ENCODE data around the gene SIDT2. TPM values are rescaled to one million over a fixed set of nuclear protein-coding genes. Genes with fewer than 3 reads are reported as not detected.
A peak's percentile ranks its signal among the peaks of the same experiment; 100 is the strongest.
"Not testable (repeated sequence)": the region's sequence is repeated elsewhere in the genome, so short reads cannot be mapped to it uniquely, and the experiment has no call there.

SIDT2 gene
- total RNA-seq, 2 experiments from 2014 or later = 21.5 to 26.0 TPM

GRCh38 chr11:117175104-117175503 is 3.4 kb upstream of the SIDT2 start:
- Mint-ChIP-seq H3K36me3 (peaks cover 3% of the 10 kb centered on the region), H3K4me1 (ENCODE audit: low read depth) (peaks cover 21% of the 10 kb centered on the region), H3K4me3 (no peak overlapping the region), H3K27ac (no peak overlapping the region), H3K27me3 (no peaks in the 10 kb centered on the region), H3K9me3 (no peaks in the 10 kb centered on the region)
- no peak for DNase-seq
- CTCF ChIA-PET = no interaction called here
- intact Hi-C loops (cut with micrococcal nuclease) = no loop called here
- POLR2A ChIA-PET = no interaction called here

- H3K36me3 Mint-ChIP-seq = peaks cover 3% of the 10 kb centered on the region
- no peak overlapping the region for H3K27ac Mint-ChIP-seq
- no peaks in the 10 kb centered on the region for H3K9me3 Mint-ChIP-seq
- no peak overlapping the region for H3K4me3 Mint-ChIP-seq
- no peak for DNase-seq
- H3K4me1 Mint-ChIP-seq (ENCODE audit: low read depth) = peaks cover 28% of the 10 kb centered on the region
- ChIA-PET POLR2A (no interaction called here), CTCF (interaction anchor here (1.3 kb wide), 1 partner anchor 385 kb away, joined by 4 read pairs; no protein-coding TSS in a partner anchor)
- H3K27me3 Mint-ChIP-seq = no peaks in the 10 kb centered on the region
- intact Hi-C loops (cut with micrococcal nuclease) = no loop called here
Observed at GRCh38 chr11:117175781-117176180, 2.8 kb upstream of the SIDT2 start.

- intact Hi-C loops (cut with micrococcal nuclease) = no loop called here
- no peaks in the 10 kb centered on the region for H3K9me3 Mint-ChIP-seq
- H3K4me1 Mint-ChIP-seq (ENCODE audit: low read depth) = peaks cover 32% of the 10 kb centered on the region
- peaks cover under 1% of the 10 kb centered on the region for H3K36me3 Mint-ChIP-seq
- ChIA-PET CTCF (interaction anchor here (1.3 kb wide), 1 partner anchor 386 kb away, joined by 4 read pairs; no protein-coding TSS in a partner anchor), POLR2A (no interaction called here)
- H3K27ac Mint-ChIP-seq = no peak overlapping the region
- no peak overlapping the region for H3K4me3 Mint-ChIP-seq
- no peak for DNase-seq
- H3K27me3 Mint-ChIP-seq = no peaks in the 10 kb centered on the region
Observed at GRCh38 chr11:117176186-117176585, 2.4 kb upstream of the SIDT2 start.

- no peaks in the 10 kb centered on the region for H3K27me3 Mint-ChIP-seq
- peak overlapping the region; percentile 79 for H3K27ac Mint-ChIP-seq
- POLR2A ChIA-PET = interaction anchor here (2.8 to 2.9 kb wide), 2 partner anchors 33 to 53 kb away, joined by 22 to 23 read pairs; partner anchors contain the start of genes PAFAH1B2 and PCSK7
- peak overlapping the region; percentile 92 for H3K4me3 Mint-ChIP-seq
- DNase-seq = no peak
- intact Hi-C loops (cut with micrococcal nuclease) = loop anchor here (1.0 kb wide), 2 partner anchors 33 to 53 kb away; partner anchors contain the start of gene PAFAH1B2
- no peaks in the 10 kb centered on the region for H3K9me3 Mint-ChIP-seq
- CTCF ChIA-PET = interaction anchor here (0.6 to 5.1 kb wide), 5 partner anchors 12 to 323 kb away, joined by 4 to 61 read pairs (median 9); partner anchors contain the start of gene PAFAH1B2
- H3K36me3 Mint-ChIP-seq = no peaks in the 10 kb centered on the region
- H3K4me1 Mint-ChIP-seq (ENCODE audit: low read depth) = peaks cover 29% of the 10 kb centered on the region
Observed at GRCh38 chr11:117177534-117178209, 871 bp upstream of the SIDT2 start.

DNA sequence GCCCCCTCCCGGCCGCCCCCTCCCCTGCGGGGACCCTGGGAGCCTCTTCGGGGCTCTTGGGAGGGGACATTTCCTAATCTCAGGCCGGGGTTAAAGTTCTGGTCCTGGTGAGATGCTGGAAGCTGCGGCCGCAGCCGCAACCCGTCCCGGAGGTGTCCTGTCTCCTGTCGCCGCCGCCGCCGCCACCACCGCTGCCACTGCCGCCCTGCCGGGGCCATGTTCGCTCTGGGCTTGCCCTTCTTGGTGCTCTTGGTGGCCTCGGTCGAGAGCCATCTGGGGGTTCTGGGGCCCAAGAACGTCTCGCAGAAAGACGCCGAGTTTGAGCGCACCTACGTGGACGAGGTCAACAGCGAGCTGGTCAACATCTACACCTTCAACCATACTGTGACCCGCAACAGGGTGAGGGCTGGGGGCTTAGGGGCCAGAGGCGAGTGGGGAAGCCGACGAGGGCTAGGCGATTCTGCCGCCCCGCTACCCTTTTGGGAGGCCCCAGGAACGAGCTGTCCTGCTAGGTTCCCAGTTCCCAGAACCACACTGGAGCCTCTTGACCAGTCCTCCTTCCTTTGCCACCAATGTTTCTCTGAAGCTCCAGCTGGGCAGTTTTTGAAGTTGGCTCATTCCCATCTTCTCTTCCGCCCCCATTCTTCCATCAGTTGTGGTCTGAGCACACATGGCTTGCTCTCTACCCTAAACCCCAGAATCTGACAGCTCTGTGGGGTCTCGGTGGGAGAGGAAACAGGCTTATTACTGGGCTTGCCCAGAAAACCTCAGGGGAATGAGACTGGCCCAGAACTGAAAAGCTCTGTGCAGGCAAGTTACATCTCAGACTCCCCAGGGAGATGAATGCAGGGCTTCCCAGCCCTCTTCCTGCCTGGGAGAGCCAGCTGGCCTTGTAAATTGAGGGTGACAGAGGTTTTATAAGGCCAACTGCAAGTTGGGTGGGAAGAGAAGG is 781 bp downstream of the SIDT2 start:
- ChIA-PET POLR2A (interaction anchor here (0.8 to 2.9 kb wide), 6 partner anchors 24 to 81 kb away, joined by 3 to 23 read pairs (median 7); partner anchors contain the start of genes PAFAH1B2, PCSK7 and SIK3), CTCF (interaction anchor here (0.8 to 5.1 kb wide), 9 partner anchors 11 to 52 kb away, joined by 3 to 61 read pairs (median 5); partner anchors contain the start of gene PCSK7)
- Mint-ChIP-seq H3K36me3 (no peaks in the 10 kb centered on the region), H3K4me1 (ENCODE audit: low read depth) (peaks cover 29% of the 10 kb centered on the region), H3K27me3 (no peaks in the 10 kb centered on the region), H3K27ac (peak overlapping the region; percentile 75), H3K4me3 (peak overlapping the region; percentile 92), H3K9me3 (no peaks in the 10 kb centered on the region)
- DNase-seq = peak; percentile 59
- intact Hi-C loops (cut with micrococcal nuclease) = no loop called here

DNA sequence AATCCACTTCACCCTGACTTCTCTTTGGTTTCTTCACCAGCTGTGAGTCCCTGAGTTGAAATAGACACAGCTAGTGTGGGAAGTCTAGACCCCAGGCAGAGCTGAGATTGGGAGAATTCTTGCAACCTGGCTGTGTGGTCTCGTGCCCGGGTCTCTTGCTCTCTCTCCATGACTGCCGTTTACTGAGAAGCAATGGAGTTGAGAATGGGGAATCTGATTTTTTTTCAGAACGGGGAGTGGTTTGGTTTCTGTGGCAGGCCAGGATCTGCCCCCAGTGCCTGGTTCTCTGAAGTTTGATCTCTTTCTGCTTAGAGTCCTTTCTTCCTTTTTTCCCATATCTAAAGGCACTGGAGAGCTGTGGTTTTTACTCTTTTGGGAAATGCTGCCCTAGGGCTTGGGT is 1.5 kb downstream of the SIDT2 start:
- CTCF ChIA-PET = interaction anchor here (0.6 to 5.1 kb wide), 15 partner anchors 9 to 389 kb away, joined by 3 to 61 read pairs (median 5); partner anchors contain the start of genes APOA1, APOA5 and PCSK7
- intact Hi-C loops (cut with micrococcal nuclease) = no loop called here
- H3K36me3 Mint-ChIP-seq = no peaks in the 10 kb centered on the region
- no peaks in the 10 kb centered on the region for H3K9me3 Mint-ChIP-seq
- peaks cover 29% of the 10 kb centered on the region for H3K4me1 Mint-ChIP-seq (ENCODE audit: low read depth)
- no peaks in the 10 kb centered on the region for H3K27me3 Mint-ChIP-seq
- no peak overlapping the region for H3K27ac Mint-ChIP-seq
- DNase-seq = no peak
- H3K4me3 Mint-ChIP-seq = peak overlapping the region; percentile 92
- POLR2A ChIA-PET = interaction anchor here (1.9 to 2.9 kb wide), 3 partner anchors 36 to 51 kb away, joined by 9 to 23 read pairs (median 22); partner anchors contain the start of genes PAFAH1B2 and PCSK7

GRCh38 chr11:117180661-117181585 is 2.4 kb downstream of the SIDT2 start:
- CTCF ChIA-PET = interaction anchor here (0.6 to 5.1 kb wide), 22 partner anchors 8 to 393 kb away, joined by 3 to 61 read pairs (median 4); partner anchors contain the start of genes APOA1, APOA5, PCSK7 and ZPR1
- POLR2A ChIA-PET = interaction anchor here (2.9 kb wide), 1 partner anchor 50 kb away, joined by 22 read pairs; the partner anchor contains the start of gene PCSK7
- H3K27me3 Mint-ChIP-seq = no peaks in the 10 kb centered on the region

DNA sequence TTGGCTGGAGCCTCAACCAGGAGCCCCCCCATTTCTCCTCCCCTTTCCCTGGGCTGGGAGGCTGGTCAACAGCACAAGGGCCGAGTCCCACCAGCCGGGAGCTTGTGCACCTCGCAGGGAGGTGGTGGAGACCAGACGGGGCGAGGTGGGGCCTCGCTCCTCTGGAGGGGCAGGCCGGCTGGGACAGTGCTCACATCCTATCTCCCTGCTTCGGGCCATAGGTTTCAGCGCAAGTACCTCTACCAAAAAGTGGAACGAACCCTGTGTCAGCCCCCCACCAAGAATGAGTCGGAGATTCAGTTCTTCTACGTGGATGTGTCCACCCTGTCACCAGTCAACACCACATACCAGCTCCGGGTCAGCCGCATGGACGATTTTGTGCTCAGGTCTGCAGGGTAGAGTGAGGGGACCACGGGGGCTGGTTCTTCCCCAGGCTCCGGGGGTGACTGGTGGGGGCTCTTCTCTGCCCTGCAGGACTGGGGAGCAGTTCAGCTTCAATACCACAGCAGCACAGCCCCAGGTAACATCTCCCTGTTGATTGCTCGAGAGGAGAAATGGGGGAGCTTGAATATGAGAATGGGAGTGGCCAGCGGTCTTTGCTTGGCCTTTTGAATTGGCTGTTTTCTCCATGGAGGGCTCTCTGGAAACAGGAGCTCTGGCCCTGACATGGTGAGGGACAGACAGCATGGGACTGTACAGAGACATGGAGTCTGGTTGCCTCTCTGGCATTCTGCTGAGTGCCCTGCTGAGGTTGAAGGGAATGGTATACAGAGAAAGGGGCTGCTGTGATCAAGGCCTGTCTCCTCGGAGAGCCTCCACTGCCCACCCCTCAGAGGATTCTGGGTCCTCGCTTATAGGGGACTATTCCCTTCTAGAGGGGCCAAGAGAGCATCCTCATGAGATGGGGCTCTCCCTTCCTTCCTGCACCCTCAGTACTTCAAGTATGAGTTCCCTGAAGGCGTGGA is 3.3 kb downstream of the SIDT2 start:
- Mint-ChIP-seq H3K27me3 (no peaks in the 10 kb centered on the region), H3K27ac (no peak overlapping the region), H3K9me3 (no peaks in the 10 kb centered on the region), H3K4me1 (ENCODE audit: low read depth) (peaks cover 29% of the 10 kb centered on the region), H3K36me3 (peaks cover 1% of the 10 kb centered on the region), H3K4me3 (no peak overlapping the region)
- ChIA-PET CTCF (interaction anchor here (0.6 to 5.1 kb wide), 12 partner anchors 9 to 394 kb away, joined by 3 to 61 read pairs (median 3); partner anchors contain the start of genes APOA1, APOA5, PCSK7 and ZPR1), POLR2A (no interaction called here)
- DNase-seq = no peak
- intact Hi-C loops (cut with micrococcal nuclease) = loop anchor here (1.0 kb wide), 1 partner anchor 44 kb away; no protein-coding TSS in a partner anchor

More at GRCh38 chr11:117180661-117181585, 2.4 kb downstream of the SIDT2 start:
- H3K4me3 Mint-ChIP-seq = peak overlapping the region; percentile 20
- DNase-seq = peak; percentile 85
- no peaks in the 10 kb centered on the region for H3K9me3 Mint-ChIP-seq
- peaks cover 29% of the 10 kb centered on the region for H3K4me1 Mint-ChIP-seq (ENCODE audit: low read depth)
- H3K27ac Mint-ChIP-seq = peak overlapping the region; percentile 51
- intact Hi-C loops (cut with micrococcal nuclease) = loop anchor here (1.0 kb wide), 1 partner anchor 45 kb away; no protein-coding TSS in a partner anchor
- H3K36me3 Mint-ChIP-seq = no peaks in the 10 kb centered on the region

DNA sequence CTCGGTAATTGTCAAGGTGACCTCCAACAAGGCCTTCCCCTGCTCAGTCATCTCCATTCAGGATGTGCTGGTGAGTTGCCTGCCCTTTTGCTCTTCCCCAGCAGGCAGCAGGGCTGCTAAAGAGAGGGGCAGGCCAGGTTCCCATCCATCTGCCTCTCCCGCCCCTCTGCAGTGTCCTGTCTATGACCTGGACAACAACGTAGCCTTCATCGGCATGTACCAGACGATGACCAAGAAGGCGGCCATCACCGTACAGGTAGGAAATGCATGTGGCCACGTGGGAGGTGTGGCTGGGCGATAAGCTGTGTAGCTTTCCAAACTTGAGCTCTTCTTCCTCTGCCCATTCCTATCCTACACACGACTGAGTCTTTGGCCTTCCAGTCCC is 4.0 kb downstream of the SIDT2 start:
- ChIA-PET POLR2A (no interaction called here), CTCF (interaction anchor here (0.5 to 5.1 kb wide), 8 partner anchors 9 to 989 kb away, joined by 3 to 61 read pairs (median 3); partner anchors contain the start of genes APOA1, PCSK7 and ZPR1)
- no peak overlapping the region for H3K27ac Mint-ChIP-seq
- H3K27me3 Mint-ChIP-seq = no peaks in the 10 kb centered on the region
- peaks cover 29% of the 10 kb centered on the region for H3K4me1 Mint-ChIP-seq (ENCODE audit: low read depth)
- intact Hi-C loops (cut with micrococcal nuclease) = no loop called here
- H3K36me3 Mint-ChIP-seq = peaks cover 1% of the 10 kb centered on the region
- H3K9me3 Mint-ChIP-seq = no peaks in the 10 kb centered on the region
- peak; percentile 5 for DNase-seq
- no peak overlapping the region for H3K4me3 Mint-ChIP-seq

DNA sequence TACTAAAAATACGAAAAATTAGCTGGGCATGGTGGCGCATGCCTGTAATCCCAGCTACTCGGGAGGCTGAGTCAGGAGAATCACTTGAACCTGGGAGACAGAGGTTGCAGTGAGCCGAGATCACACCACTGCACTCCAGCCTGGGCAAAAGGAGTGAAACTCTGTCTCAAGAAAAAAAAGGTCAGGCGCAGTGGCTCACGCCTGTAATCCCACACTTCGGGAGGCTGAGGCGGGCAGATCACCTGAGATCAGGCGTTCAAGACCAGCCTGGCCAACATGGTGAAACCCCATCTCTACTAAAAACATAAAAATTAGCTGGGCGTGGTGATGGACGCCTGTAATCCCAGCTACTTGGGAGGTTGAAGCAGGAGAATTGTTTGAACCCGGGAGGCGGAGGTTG is 4.6 kb downstream of the SIDT2 start:
- H3K4me1 Mint-ChIP-seq (ENCODE audit: low read depth) = peaks cover 23% of the 10 kb centered on the region
- H3K27ac Mint-ChIP-seq; H3K4me3 Mint-ChIP-seq; POLR2A ChIA-PET; H3K36me3 Mint-ChIP-seq; H3K27me3 Mint-ChIP-seq; H3K9me3 Mint-ChIP-seq; intact Hi-C loops (cut with micrococcal nuclease): not testable (repeated sequence)
- CTCF ChIA-PET = interaction anchor here (0.5 to 1.2 kb wide), 3 partner anchors 28 to 989 kb away, joined by 3 read pairs; no protein-coding TSS in a partner anchor
- peak; percentile 4 for DNase-seq

Measured in activated CD4-positive, alpha-beta memory T cell treated with anti-CD3 and anti-CD28 coated beads for 36 hours (primary cell).